ENCODE data around the gene SMURF1. TPM values are rescaled to one million over a fixed set of nuclear protein-coding genes. Genes with fewer than 3 reads are reported as not detected.

SMURF1 gene
- total RNA-seq, 1 experiment from 2014 or later: 17.4 TPM

- peak; percentile 67 for DNase-seq (ENCODE audit: low read depth)
These were observed 1.8 kb downstream of the SMURF1 start for GRCh38 chr7:99141841-99142726.

DNA sequence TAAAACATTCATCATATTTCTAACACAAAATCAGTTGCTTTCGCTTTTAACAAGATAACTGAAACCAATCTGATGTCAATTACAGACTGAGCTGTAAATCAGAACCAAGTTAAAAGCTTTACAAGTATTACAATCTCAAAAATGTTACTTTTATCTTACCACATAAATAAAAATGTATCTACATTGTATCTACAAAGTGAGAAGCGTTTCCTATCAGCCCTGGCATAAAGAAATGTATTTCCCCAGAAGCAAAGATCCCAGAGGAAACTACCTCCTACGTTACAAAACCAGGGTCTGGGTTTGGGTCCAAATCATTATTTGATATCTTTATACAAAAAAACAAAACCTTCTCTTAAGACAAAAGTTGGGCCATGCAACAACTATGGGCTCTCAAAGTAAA lies 2.6 kb downstream of the SMURF1 start:
- DNase-seq (ENCODE audit: low read depth): no peak

- DNase-seq (ENCODE audit: low read depth): no peak
These were observed 3.1 kb downstream of the SMURF1 start for GRCh38 chr7:99140813-99141212.

DNA sequence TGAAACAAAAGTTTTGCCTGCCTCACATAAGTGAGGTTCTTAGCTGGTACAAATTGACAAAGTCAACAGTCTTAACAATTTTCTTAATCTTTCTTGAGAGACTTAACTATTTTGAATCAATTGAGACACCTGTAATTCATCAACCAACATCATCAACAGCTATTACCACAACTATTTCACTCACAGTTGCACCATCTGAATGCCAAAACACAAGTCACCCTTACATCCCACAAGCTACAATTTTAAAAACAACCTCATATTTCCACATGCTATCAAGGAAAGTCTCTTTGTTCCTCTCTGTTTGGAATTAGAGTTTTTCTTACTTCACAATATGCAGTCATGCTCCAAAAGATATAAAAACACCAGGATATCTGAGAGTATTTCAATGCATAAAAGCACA lies 4.9 kb downstream of the SMURF1 start:
- DNase-seq (ENCODE audit: low read depth): no peak

DNA sequence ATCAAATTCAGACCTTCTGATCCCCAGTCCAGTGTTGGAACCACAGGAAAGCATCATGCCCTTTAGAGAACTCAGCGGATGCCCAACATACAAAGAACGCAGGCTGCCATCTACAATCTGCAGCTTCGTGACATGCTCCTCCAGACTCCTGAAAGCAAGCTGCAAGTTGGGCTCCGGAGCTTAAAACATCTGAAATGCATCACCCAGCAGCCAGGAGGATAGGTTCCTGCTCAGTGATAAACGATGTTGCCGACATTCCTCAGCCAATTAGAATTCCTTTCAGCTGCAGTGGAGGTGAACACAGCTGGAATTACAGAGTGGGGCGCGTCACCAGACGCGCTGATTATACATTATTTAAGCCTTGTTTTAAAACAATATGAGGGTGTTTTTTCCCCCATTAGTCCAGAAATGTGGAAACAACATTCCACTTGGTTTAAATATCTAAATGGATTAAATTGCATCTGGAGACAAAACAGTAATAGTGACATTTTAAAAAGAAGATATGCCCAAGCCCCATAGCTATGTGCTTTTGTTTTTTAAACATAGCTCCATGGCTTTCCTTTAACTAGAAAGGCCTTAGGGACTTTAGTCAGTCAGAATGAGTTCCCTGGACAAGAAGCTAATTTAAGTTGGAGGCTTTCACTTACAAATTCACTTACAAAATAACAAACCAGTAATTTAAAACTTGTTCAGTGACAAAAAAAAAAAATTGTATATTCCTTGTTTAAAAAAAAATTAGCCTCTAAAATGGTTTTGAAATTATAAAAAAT lies 6.3 kb downstream of the SMURF1 start:
- peak; percentile 31 for DNase-seq (ENCODE audit: low read depth)

DNA sequence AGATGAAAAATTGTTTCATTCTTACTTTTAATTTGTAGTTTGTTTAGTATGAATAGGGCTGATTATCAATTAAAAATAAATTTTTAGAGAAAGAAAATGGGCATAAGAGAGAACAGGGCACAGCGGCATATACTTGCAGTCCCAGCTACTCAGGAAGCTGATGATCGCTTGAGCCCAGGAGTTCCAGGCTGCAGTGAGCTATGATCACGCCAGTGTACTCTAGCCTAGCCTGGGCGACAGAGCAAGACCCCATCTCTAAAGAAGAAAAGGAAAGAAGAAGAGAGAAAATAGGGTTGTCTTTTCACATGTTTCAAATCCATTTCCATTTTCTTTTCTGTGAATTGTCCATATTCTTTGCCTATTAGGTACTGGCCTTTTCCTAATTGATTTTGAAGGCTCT lies 8.0 kb downstream of the SMURF1 start:
- DNase-seq (ENCODE audit: low read depth): no peak

- no peak for DNase-seq (ENCODE audit: low read depth)
These were observed 9.9 kb downstream of the SMURF1 start for GRCh38 chr7:99133766-99134564.

DNA sequence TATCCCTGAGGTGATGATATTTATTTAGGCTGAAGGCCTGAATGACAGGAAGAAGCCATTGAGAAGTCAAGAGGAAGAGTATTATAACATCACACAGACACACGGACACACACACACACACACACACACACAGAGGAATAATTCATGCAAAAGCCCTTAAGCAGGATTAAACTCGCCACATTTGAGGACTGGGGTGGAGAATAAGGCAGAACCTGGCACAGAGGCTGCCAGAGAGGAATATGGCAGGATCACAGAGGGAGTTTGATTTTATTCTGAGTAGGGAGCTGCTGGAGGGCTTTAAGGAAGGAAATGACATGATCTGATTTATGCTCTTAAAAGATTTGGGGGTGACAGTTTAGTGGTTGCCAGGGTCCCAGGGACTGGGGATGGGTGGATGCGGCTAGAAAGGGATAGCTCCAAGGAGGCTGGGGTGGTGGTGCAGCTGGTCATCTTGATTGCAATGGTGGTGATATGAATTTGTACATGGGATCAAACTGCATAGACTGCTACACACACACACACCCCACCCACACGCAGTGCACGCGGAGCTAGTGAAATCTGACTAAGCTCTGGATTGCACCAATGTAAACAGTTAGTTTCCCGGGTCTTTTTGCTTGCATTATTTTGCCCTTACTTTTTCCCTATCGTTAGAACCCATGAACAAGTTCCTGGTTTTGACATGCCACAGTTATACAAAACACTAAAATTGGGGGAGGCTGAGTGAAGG lies 11.2 kb downstream of the SMURF1 start:
- DNase-seq (ENCODE audit: low read depth): no peak

GRCh38 chr7:99131290-99131689 lies 12.6 kb downstream of the SMURF1 start:
- DNase-seq (ENCODE audit: low read depth): no peak

DNA sequence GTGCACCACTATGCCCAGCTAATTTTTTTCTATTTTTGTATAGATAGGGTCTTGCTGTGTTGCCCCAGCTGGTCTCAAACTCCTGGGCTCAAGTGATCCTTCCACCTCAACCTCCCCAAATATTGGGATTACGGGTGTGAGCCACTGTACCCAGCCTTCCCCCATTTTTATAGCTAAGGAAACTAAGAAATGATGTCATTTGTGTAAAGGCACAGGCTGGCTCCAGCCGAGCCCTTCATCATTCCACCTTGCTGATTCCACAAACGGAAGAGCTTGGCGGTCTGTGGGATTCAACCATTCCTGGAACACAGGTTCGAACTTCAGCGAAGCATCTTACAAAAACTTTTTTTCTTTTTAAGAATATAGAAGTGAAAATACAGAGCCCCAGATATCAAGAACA lies 14.4 kb downstream of the SMURF1 start:
- no peak for DNase-seq (ENCODE audit: low read depth)

DNA sequence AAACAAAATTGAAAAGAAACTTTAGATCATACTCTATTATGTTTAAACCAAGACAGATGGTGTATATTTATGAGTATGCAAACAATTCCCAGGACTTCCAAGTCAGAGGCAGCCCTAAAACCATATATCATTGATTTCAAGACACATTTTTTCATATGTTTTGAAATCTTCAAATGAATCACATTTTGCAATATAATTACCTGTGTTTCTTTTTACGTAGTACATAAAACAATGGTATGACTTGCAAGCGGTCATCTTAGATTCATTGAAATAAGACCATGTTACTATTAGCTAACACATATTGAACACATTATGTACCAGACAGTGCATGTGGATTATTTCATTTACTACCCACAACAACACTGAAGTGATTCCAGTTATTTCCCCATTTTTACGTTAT lies 14.9 kb downstream of the SMURF1 start:
- no peak for DNase-seq (ENCODE audit: low read depth)

- no peak for DNase-seq (ENCODE audit: low read depth)
These were observed 15.6 kb downstream of the SMURF1 start for GRCh38 chr7:99128076-99128950.

- no peak for DNase-seq (ENCODE audit: low read depth)
These were observed 16.3 kb downstream of the SMURF1 start for GRCh38 chr7:99127636-99128035.

DNA sequence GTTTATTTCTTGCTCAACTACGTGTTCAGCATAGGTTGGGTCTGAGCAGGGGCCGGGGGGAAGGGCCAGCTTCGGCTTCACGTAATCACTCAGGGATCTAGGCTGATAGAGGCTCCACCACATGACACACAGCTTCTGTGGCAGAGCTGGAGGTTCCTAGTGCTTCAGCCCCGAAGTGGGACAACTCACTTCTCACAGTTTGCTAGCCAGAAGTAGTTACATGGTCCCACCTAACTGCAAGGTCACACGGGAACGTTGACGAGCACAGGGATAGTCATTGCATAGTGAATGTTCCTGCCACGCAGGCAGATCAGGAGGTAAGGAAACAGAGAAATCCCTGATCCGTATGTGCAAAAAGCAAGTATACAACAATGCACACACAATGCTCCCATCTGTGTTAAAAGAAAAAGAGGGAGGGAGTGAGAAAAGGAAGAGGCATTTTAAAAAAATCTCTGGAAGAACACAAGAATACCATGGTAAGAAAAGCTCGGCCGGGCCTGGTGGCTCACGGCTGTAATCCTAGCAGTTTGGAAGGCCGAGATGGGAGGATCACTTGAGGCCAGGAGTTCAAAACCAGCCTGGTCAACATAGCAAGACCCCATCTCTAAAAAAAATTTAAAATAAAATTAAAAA lies 16.9 kb downstream of the SMURF1 start:
- DNase-seq (ENCODE audit: low read depth): no peak

GRCh38 chr7:99125505-99125865 lies 18.4 kb downstream of the SMURF1 start:
- no peak for DNase-seq (ENCODE audit: low read depth)

DNA sequence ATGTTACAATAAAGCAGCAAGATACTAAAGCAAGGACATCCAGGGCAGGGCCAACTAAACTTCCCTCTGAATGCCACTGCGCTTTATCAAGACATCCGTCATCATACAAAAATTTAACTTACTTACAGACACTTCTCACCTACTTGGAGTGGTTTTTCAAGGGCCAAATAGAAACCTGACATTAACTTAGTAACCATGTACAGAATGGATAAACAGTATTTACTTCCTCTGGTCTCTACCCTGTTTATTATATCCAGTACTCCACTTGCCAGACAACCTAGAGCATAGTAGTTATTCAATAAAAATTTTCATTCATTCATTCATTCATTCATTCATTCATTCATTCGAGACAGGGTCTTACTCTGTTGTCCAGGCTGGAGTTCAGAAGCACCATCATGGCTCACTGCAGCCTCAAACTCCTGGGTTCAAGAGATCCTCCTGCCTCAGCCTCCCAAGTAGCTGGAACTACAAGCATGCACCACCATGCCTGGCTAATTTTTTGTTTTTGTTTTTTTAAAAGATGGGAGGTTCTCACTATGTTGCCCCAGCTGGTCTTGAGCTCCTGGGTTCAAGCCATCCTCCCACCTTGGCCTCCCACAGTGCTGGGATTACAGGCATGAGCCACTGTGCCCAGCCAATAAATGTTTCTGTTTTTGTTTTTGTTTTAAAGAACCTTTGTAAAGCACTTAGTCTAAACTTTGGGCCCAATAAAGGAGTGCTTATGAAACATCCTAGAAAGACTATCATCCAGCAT lies 19.0 kb downstream of the SMURF1 start:
- no peak for DNase-seq (ENCODE audit: low read depth)

DNA sequence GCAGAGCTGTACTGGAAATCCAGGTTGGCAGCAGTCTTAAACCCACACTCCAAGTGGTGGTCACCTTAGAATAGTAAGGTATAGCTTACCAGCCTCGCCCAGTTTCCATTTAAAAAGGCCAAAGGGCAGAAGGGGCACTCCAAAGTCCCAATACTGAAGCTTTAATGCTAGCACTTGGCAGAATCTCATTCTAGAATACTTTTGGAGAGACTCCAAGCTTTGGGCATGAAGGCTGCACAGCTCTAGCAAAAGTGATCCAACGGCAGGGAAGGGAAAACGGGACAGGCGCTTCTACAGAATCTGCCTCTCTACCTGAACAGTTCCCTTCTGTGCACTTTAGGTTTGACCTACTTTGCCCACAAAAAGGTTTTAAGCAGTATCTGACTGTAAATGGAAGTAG lies 19.7 kb downstream of the SMURF1 start:
- no peak for DNase-seq (ENCODE audit: low read depth)

DNA sequence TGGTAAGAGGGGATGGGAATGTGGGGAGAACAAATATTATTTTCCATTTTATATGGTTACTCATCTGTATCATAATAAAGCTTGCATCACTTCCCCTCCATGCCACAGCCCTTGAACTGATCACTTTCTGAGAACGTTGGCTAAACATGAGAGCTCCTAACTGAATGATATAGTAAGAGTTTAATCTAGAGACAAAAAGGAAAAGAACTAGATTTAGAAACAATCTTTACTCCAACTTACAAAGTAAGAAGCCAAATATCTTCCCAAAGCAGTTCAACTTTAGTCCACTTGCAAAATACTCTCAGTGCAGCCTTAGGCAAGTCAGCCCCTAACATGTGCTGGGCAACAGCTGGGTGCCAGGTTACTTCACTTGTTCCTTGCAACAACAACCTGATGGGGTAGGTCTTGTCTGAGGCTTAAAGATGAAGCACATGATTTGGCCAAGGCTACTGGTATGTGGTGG lies 20.3 kb downstream of the SMURF1 start:
- DNase-seq (ENCODE audit: low read depth): peak; percentile 51

- no peak for DNase-seq (ENCODE audit: low read depth)
These were observed 21.1 kb downstream of the SMURF1 start for GRCh38 chr7:99122762-99123161.
